Measurements from ENCODE around the gene XPNPEP2.

XPNPEP2 gene

GRCh38 chrX:129800186-129800585 is 61.4 kb downstream of the XPNPEP2 start:
- no peak for TF ChIP-seq CTCF (IDR thresholded peaks at IDR 0.05; ENCODE audit: low read depth, low read length)
- no peak for DNase-seq (ENCODE audit: extremely low read depth, low read depth)

GRCh38 chrX:129802863-129803262 is 64.1 kb downstream of the XPNPEP2 start:
- TF ChIP-seq CTCF (IDR thresholded peaks at IDR 0.05; ENCODE audit: low read depth, low read length), result no peak

GRCh38 chrX:129804806-129805205 is 66.0 kb downstream of the XPNPEP2 start:
- TF ChIP-seq CTCF (IDR thresholded peaks at IDR 0.05; ENCODE audit: low read depth, low read length), result no peak
- no peak for DNase-seq (ENCODE audit: extremely low read depth, low read depth)

More at GRCh38 chrX:129802863-129803262, 64.1 kb downstream of the XPNPEP2 start:
- DNase-seq (ENCODE audit: extremely low read depth, low read depth), result no peak

- no peak for DNase-seq (ENCODE audit: extremely low read depth, low read depth)
- TF ChIP-seq CTCF (IDR thresholded peaks at IDR 0.05; ENCODE audit: low read depth, low read length), result no peak
These were observed 69.5 kb downstream of the XPNPEP2 start for GRCh38 chrX:129808158-129808828.

- no peak for DNase-seq (ENCODE audit: extremely low read depth, low read depth)
- no peak for TF ChIP-seq CTCF (IDR thresholded peaks at IDR 0.05; ENCODE audit: low read depth, low read length)
These were observed 70.3 kb downstream of the XPNPEP2 start for GRCh38 chrX:129808829-129809796.

GRCh38 chrX:129813662-129814368 is 75.0 kb downstream of the XPNPEP2 start:
- TF ChIP-seq CTCF (IDR thresholded peaks at IDR 0.05; ENCODE audit: low read depth, low read length), result no peak

More at GRCh38 chrX:129813662-129814368, 75.0 kb downstream of the XPNPEP2 start:
- no peak for DNase-seq (ENCODE audit: extremely low read depth, low read depth)

Measured in AG09319 (cell line).